ENCODE data around the gene LRRTM1.

DNA sequence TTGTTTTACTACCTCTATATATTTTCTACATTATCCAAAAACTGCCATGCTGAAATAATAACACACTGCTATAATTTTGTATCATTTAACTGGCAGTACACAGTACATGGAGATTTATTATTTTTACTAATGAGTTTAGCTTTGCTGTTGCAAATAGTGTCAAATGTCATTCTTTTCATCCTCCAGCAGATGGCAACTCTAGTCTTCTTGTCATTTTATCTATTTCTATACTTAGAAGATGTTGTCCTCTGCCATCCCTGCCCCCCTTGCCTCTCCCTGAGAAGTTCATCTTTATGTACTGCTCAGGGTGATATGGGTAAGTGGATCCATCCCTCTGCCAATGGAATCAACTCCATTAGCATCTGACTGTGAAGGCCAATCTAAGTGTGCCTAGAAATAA lies 21.7 kb upstream of the LRRTM1 start:
- TF ChIP-seq SUZ12 (IDR thresholded peaks at IDR 0.05; ENCODE audit: extremely low read depth, insufficient read depth, insufficient read length) (no peak), YY1 (IDR thresholded peaks at IDR 0.05; ENCODE audit: insufficient read depth, insufficient read length) (no peak)
